AG04449 (cell line): Measurements from ENCODE around the gene TTC23.

Source experiments
- CTCF ChIA-PET: fragments of 350-600 bp; formaldehyde crosslinking; extraction: SDS; loops from one replicate; lab custom pipeline; 2021; ENCODE audit warnings: antibody characterized with exemption; lab: Yijun Ruan, JAX
- POLR2A ChIA-PET: fragments of 400-600, 350-600 bp; formaldehyde crosslinking; extraction: SDS; loops from one replicate; lab custom pipeline; 2020; ENCODE audit warnings: antibody characterized with exemption, inconsistent platforms; lab: Yijun Ruan, JAX
- DNase-seq: peaks from one replicate; pipeline ENCODE4 v3.0.0-alpha.2; 2010; ENCODE audit warnings: low read depth, low spot score
- H3K4me3 ChIP-seq: 2 replicates; pipeline ENCODE4 v1.5.1; 2011; ENCODE audit warnings: low read depth, mild to moderate bottlenecking, control low read depth, low read length
- CTCF ChIP-seq: IDR thresholded peaks from one replicate; pipeline ENCODE4 v1.5.1; 2011; ENCODE audit warnings: mild to moderate bottlenecking, moderate library complexity, low read length, control low read depth, inconsistent platforms; ENCODE audit not compliant: insufficient read depth; ENCODE audit errors: missing control alignments

TTC23 gene

GRCh38 chr15:99164119-99164518, 85.3 kb downstream of the TTC23 start:
- POLR2A ChIA-PET, result no interaction called here

GRCh38 chr15:99163271-99164062, 85.9 kb downstream of the TTC23 start:
- ChIA-PET POLR2A (no interaction called here), CTCF (interaction anchor here (1.1 kb wide), 1 partner anchor 49 kb away, joined by 4 read pairs; no protein-coding TSS in a partner anchor)
- H3K4me3 ChIP-seq, result no peak overlapping the region
- no peak for DNase-seq
- no peak for TF ChIP-seq CTCF

More at GRCh38 chr15:99164119-99164518, 85.3 kb downstream of the TTC23 start:
- no peak for TF ChIP-seq CTCF
- no peak for DNase-seq
- CTCF ChIA-PET, result interaction anchor here (1.1 kb wide), 1 partner anchor 49 kb away, joined by 4 read pairs; no protein-coding TSS in a partner anchor
- no peak overlapping the region for H3K4me3 ChIP-seq

- CTCF ChIA-PET, result interaction anchor here (1.0 to 1.1 kb wide), 3 partner anchors 12 to 57 kb away, joined by 3 read pairs; no protein-coding TSS in a partner anchor
- POLR2A ChIA-PET, result no interaction called here
- TF ChIP-seq CTCF, result no peak
- H3K4me3 ChIP-seq, result no peak overlapping the region
- DNase-seq, result no peak
Observed at GRCh38 chr15:99158626-99159412, 90.6 kb downstream of the TTC23 start.

- POLR2A ChIA-PET, result interaction anchor here (1.1 kb wide), 1 partner anchor 13 kb away, joined by 3 read pairs; no protein-coding TSS in a partner anchor
- H3K4me3 ChIP-seq, result no peak overlapping the region
- no peak for DNase-seq
- TF ChIP-seq CTCF, result no peak
- CTCF ChIA-PET, result interaction anchor here (1.0 kb wide), 1 partner anchor 11 kb away, joined by 4 read pairs; no protein-coding TSS in a partner anchor
Observed at GRCh38 chr15:99157456-99157855, 91.9 kb downstream of the TTC23 start.

GRCh38 chr15:99155961-99156443, 93.4 kb downstream of the TTC23 start:
- TF ChIP-seq CTCF, result no peak
- ChIA-PET CTCF (interaction anchor here (1.1 to 1.5 kb wide), 3 partner anchors 12 to 57 kb away, joined by 3 to 6 read pairs (median 3); no protein-coding TSS in a partner anchor), POLR2A (no interaction called here)
- no peak overlapping the region for H3K4me3 ChIP-seq
- no peak for DNase-seq
